Loucy (cell line): ENCODE results near the gene CTDSPL.

Experiments used
- CTCF ChIP-seq: fragments of 200-600 bp; sonication (generic); conservative IDR thresholded peaks from 2 replicates; pipeline ENCODE4 v1.5.1; 2014; ENCODE audit warnings: mild to moderate bottlenecking, antibody characterized with exemption, low read length
- EZH2phosphoT487 ChIP-seq: fragments of 200-600 bp; IDR thresholded peaks from 2 replicates; pipeline ENCODE4 v1.6.1; 2018; ENCODE audit warnings: antibody characterized with exemption, mild to moderate bottlenecking, moderate library complexity, borderline replicate concordance

- TF ChIP-seq CTCF (no peak), EZH2phosphoT487 (no peak)
Measured at GRCh38 chr3:37952564-37952963, 90.9 kb downstream of the CTDSPL start.
